ENCODE measurements around the gene CBLN3. TPM values are rescaled to one million over a fixed set of nuclear protein-coding genes. Genes with fewer than 3 reads are reported as not detected.

Gene CBLN3
- total RNA-seq, 1 experiment from 2014 or later, result 0.15 TPM

DNA sequence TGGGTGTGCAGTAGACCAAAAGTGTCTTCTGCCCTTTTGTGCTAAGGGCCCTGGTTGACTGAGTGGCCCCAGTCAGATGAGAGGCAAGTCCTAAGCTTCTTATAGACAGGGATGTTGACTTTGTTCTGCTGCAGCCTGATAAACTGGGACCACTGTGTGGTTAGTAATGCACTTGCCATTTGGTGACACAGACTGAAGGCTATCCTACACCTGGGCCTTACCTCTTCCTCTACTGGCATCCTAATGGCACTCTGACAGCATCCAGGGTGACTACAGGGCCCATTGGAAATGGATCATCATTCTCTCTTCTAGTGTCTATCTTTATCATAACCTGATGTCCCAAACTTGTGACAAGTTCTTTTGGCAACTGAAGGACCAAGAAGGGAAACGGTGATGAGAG, 9.8 kb upstream of the CBLN3 start:
- DNase-seq (ENCODE audit: low read depth), result no peak

DNA sequence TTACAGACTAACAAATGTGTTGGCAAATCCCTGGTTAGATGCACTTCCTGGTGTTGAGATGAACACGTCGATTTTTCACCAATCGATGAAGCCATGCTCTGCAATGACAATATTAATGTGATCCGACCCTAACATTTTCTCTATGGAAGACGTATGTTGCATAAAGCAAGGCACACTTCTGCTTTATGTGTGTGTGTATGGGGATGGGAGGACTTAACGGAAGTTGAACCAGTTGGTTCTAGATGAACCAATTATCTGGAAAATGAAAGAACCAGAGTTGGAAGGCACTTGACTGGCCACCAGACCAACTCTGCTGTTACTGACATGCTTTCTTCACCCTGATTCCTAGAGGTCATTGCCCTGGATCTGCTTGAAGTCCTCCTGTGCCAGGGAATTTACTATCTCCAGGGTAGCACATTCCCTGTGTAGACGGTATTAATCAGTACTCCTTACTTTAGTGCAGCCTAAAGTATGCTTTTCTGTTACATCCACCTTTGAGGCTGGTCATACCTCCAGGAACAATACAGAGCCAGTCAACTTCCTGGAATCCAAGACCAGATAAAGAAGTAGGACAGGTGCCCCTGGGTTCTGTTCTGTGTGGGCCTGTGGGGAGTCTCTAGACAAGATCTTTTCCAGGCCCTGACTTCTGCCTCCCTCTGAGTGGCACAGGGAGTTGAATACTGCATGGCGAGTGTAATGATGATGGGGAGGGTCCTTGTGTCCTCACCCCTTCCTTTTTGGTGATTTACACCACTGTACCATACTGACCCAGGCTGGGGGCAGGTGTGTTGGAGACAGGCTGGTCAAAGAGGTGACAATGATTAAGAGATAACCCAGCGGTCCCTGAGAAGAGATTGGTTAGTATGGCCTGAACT, 9.0 kb upstream of the CBLN3 start:
- no peak for DNase-seq (ENCODE audit: low read depth)

GRCh38 chr14:24437736-24438067, 8.2 kb upstream of the CBLN3 start:
- DNase-seq (ENCODE audit: low read depth), result no peak

- no peak for DNase-seq (ENCODE audit: low read depth)
These were observed 7.7 kb upstream of the CBLN3 start for GRCh38 chr14:24437020-24437735.

DNA sequence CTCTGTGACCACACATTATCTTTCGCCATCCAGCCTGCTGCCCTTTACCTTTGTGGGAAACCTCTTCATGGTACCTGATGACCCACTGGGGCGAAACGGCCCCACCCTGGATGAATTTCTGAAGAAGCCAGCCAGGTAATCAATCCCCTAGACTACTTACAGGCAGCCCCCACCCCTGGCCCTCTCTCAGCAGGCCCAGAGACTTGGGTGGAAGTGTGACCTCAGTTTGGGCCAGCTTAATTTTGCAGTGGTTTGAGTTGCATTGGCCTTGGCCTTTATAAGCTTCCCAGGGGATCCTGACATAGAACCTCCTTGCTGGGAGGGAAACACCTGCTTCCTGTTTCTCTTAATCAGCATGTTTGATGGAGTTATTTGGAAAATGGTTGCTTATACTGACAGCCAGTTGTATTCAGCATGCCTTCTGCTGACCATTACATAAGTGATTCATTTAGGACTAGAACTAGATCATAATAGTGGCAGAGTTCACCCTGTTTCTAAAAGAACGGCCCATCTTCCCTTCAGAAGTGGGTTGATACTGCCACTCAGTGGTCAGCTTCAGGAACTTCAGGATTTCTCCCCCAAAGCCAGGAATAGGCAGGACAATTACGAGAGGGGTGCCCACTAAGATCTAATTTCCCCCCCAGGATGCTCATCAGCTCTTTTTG, 7.0 kb upstream of the CBLN3 start:
- peak; percentile 72 for DNase-seq (ENCODE audit: low read depth)

DNA sequence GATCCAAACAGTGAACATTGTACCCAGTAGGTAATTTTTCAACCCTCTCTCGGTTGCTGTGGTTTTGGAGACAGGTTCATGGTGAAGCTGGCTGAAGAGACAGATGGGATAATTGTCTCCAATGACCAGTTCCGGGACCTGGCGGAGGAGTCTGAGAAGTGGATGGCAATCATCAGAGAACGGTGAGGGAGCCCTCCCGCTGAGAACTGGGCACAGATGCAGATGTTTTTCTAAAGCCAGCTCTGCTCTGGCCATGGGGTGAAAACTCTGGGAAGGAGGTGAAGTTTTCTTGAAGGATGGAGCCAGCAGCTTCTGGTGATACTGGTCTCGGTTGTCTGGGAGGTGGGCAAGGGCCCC, 6.5 kb upstream of the CBLN3 start:
- DNase-seq (ENCODE audit: low read depth), result no peak

DNA sequence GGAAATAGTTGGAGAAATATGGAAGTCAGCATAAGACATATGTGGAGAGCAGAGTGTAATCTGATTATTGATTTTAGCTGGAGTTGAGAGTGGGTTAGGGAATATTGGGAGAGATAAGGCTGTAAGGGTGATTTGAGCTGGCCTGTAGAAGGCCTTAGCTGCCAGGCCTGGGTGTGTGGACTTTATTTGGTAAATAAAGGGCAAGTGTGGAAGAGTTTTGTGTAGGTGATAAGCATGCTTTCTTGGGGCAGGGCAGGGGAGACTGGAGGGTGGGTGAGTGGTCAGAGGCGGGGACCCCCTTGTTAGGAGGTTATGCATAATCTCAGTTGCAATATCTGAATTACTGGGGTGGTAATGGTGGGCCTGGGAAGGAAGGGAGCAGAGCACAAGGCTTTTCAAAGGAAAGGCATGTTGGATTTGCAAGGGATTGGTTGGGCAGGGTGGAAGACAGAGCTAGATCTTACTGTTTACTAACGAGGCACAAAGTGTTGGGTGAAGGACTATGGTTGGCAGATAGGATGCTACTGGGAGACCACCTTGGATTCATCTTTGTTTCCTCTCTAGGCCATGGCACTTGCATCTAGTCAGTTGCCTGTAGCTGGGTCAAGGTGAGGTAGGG, 5.8 kb upstream of the CBLN3 start:
- DNase-seq (ENCODE audit: low read depth), result no peak

DNA sequence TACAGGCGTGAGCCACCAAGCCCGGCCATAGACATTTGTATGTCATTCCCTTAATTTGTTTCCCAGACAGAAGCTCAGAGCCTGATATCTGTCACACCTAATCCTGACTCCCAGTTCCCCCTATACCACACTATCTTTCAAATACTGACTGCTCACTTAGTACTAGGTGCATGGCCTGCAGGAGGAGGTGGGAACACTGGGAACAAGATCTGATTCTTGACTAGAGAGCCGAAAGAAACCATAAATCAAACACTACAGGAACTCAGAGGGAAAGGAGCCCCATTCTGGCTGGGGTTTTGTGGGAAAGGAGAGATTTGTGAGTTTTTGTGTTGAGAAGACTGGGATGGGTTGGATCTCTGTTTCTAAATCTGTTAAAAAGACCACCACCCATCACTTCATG, 5.2 kb upstream of the CBLN3 start:
- DNase-seq (ENCODE audit: low read depth), result no peak

DNA sequence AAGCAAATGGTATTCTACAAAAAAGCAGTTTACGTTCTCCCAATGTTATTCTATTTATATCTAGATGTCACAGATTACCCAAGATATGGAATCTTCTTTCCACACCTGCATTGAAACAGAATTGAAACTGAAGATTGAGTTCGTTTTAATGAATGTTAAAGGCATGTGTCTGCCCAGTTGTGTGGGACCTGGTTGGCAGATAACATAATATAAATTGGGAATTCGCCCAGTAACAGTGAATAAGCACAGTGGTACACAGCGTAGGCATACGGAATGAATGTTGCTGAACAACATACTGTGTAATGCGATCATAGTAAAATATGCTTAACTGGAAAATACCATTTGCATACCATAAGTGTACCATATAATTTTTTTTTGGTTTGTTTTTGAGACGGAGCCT, 4.6 kb upstream of the CBLN3 start:
- DNase-seq (ENCODE audit: low read depth), result no peak

- no peak for DNase-seq (ENCODE audit: low read depth)
These were observed 3.0 kb upstream of the CBLN3 start for GRCh38 chr14:24432259-24433131.

GRCh38 chr14:24431569-24432258, 2.2 kb upstream of the CBLN3 start:
- peak; percentile 83 for DNase-seq (ENCODE audit: low read depth)

DNA sequence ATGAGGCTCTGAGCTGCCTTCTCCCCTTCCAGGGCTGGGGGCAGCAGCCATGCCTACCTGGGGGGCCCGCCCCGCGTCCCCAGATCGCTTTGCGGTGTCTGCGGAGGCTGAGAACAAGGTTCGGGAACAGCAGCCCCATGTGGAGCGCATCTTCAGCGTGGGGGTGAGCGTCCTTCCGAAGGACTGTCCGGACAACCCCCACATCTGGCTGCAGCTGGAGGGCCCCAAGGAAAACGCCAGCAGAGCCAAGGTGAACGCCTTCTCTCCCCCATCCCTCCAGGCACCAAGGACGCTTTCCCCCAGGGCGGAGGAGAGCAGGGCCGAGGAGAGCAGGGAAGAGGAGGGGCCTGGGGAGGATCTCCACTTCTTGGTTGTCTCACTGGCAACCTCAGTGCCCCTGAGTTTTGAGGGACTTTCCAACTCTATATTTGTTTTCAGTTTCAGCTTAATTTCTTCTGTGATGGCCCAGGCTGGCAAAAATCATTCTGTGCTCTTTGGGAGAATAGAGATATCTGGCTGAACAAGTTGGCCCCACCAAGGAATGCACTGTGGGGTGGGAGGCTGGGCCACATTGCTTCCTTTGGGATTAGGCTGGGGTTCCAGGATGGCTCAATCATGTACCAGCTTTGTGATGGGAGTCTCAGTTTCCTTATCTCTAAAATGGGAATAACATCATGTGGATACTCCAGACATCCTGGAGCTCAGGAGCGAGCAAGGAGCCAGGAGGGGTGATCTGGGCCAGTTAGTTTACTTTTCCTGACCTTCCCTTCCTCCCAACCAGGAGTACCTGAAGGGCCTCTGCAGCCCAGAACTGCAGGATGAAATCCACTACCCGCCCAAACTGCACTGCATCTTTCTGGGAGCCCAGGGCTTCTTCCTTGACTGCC, 1.5 kb upstream of the CBLN3 start:
- no peak for DNase-seq (ENCODE audit: low read depth)

GRCh38 chr14:24430143-24430681, 744 bp upstream of the CBLN3 start:
- DNase-seq (ENCODE audit: low read depth), result peak; percentile 66

GRCh38 chr14:24428628-24429394, 657 bp downstream of the CBLN3 start:
- no peak for DNase-seq (ENCODE audit: low read depth)

- DNase-seq (ENCODE audit: low read depth), result no peak
These were observed 1.6 kb downstream of the CBLN3 start for GRCh38 chr14:24427537-24428508.

DNA sequence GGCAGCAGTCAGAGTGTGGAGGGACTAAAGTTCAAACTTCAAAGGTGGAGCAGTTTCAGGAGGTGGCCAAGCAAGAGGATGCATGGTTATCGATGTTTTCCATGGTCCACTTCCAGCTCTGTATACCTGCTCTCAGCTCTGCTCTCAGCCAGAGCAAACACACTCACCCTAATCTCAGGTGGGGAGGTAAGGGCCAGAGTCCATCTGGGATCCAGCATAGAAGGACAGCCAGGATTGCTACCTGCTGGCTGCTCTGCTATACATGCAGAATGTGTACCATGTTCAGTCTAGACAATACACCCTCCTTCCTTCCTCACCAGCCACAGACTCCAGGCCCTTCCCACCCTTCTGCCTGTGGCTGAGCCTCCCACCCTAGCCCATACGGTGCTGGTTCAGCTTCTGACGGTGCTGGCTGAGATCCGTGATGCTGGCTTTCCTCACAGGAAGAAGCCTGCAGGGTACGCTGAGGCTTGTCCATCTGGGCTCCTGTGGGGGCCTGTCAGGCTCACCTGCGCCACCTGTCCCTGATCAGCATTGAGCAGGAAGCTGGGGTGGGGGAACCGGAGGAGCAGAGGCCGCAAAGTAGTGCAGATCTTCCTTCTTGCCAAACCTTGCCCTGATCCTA, 2.4 kb downstream of the CBLN3 start:
- DNase-seq (ENCODE audit: low read depth), result no peak
